ENCODE data around the gene GSTCD. TPM values are rescaled to one million over a fixed set of nuclear protein-coding genes. Genes with fewer than 3 reads are reported as not detected.
A peak's percentile ranks its signal among the peaks of the same experiment; 100 is the strongest.

Gene GSTCD
- total and polyA plus RNA-seq, 9 of the 15 experiments (the other 6 are each of a cell fraction or from before 2014, with no cell fraction given) = 4.5 to 36.3 (median 16.0) TPM

- TF ChIP-seq, protein P1, sequence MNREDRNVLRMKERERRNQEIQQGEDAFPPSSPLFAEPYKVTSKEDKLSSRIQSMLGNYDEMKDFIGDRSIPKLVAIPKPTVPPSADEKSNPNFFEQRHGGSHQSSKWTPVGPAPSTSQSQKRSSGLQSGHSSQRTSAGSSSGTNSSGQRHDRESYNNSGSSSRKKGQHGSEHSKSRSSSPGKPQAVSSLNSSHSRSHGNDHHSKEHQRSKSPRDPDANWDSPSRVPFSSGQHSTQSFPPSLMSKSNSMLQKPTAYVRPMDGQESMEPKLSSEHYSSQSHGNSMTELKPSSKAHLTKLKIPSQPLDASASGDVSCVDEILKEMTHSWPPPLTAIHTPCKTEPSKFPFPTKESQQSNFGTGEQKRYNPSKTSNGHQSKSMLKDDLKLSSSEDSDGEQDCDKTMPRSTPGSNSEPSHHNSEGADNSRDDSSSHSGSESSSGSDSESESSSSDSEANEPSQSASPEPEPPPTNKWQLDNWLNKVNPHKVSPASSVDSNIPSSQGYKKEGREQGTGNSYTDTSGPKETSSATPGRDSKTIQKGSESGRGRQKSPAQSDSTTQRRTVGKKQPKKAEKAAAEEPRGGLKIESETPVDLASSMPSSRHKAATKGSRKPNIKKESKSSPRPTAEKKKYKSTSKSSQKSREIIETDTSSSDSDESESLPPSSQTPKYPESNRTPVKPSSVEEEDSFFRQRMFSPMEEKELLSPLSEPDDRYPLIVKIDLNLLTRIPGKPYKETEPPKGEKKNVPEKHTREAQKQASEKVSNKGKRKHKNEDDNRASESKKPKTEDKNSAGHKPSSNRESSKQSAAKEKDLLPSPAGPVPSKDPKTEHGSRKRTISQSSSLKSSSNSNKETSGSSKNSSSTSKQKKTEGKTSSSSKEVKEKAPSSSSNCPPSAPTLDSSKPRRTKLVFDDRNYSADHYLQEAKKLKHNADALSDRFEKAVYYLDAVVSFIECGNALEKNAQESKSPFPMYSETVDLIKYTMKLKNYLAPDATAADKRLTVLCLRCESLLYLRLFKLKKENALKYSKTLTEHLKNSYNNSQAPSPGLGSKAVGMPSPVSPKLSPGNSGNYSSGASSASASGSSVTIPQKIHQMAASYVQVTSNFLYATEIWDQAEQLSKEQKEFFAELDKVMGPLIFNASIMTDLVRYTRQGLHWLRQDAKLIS (CRISPR knock-in tag; IDR thresholded peaks at IDR 0.05) = no peak; the same call in 1 of the 2 replicates
- TF ChIP-seq CEBPZ (IDR thresholded peaks at IDR 0.05; ENCODE audit: borderline replicate concordance, low read depth, low read length) (no peak), HMG20A (CRISPR knock-in tag; conservative IDR thresholded peaks at IDR 0.05) (no peak), SRSF1 (IDR thresholded peaks at IDR 0.05; ENCODE audit: low read depth, low read length) (no peak), MAFK (IDR thresholded peaks at IDR 0.05; ENCODE audit: low read length) (peak; percentile 22; the same call in 1 of the 2 replicates), ZNF23 (CRISPR knock-in tag; IDR thresholded peaks at IDR 0.05) (no peak), ZNF184 (CRISPR knock-in tag; IDR thresholded peaks at IDR 0.05) (no peak), BRF1 (IDR thresholded peaks at IDR 0.05; ENCODE audit: borderline replicate concordance, extremely low read depth, insufficient read length) (no peak), NCOA4 (IDR thresholded peaks at IDR 0.05; ENCODE audit: partially characterized antibody) (no peak), NCOA6 (IDR thresholded peaks at IDR 0.05) (no peak), EWSR1 (IDR thresholded peaks at IDR 0.05; ENCODE audit: borderline replicate concordance, low read depth, partially characterized antibody) (no peak), ZNF764 (CRISPR knock-in tag; IDR thresholded peaks at IDR 0.05; ENCODE audit: low read depth) (0 out of 2 replicates have a peak, but pooled peaks have one; percentile 16), POLR2A (conservative IDR thresholded peaks at IDR 0.05) (peak; percentile 95), ZNF79 (CRISPR knock-in tag; IDR thresholded peaks at IDR 0.05; ENCODE audit: low read depth) (no peak), PHF20 (IDR thresholded peaks at IDR 0.05; ENCODE audit: partially characterized antibody) (peak; percentile 97)
- TF ChIP-seq, protein P2, sequence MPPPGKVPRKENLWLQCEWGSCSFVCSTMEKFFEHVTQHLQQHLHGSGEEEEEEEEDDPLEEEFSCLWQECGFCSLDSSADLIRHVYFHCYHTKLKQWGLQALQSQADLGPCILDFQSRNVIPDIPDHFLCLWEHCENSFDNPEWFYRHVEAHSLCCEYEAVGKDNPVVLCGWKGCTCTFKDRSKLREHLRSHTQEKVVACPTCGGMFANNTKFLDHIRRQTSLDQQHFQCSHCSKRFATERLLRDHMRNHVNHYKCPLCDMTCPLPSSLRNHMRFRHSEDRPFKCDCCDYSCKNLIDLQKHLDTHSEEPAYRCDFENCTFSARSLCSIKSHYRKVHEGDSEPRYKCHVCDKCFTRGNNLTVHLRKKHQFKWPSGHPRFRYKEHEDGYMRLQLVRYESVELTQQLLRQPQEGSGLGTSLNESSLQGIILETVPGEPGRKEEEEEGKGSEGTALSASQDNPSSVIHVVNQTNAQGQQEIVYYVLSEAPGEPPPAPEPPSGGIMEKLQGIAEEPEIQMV (tag; conservative IDR thresholded peaks at IDR 0.05; ENCODE audit: low read depth) = no peak
- TF ChIP-seq, protein P3, sequence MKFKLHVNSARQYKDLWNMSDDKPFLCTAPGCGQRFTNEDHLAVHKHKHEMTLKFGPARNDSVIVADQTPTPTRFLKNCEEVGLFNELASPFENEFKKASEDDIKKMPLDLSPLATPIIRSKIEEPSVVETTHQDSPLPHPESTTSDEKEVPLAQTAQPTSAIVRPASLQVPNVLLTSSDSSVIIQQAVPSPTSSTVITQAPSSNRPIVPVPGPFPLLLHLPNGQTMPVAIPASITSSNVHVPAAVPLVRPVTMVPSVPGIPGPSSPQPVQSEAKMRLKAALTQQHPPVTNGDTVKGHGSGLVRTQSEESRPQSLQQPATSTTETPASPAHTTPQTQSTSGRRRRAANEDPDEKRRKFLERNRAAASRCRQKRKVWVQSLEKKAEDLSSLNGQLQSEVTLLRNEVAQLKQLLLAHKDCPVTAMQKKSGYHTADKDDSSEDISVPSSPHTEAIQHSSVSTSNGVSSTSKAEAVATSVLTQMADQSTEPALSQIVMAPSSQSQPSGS (CRISPR knock-in tag; IDR thresholded peaks at IDR 0.05) = peak; percentile 60; the same call in 1 of the 2 replicates
Observed at GRCh38 chr4:105708181-105709080, at the start of gene GSTCD, which contains the start of gene INTS12 (continued).
